MM.1S (cell line): ENCODE data around the gene RIMBP3B.
"Not testable (repeated sequence)": the region's sequence is repeated elsewhere in the genome, so short reads cannot be mapped to it uniquely, and the experiment has no call there.

Experiments used
- EZH2phosphoT487 ChIP-seq: fragments of 300-600 bp; sonication (generic); IDR thresholded peaks from 2 replicates; pipeline ENCODE4 v1.6.1; 2018; ENCODE audit warnings: antibody characterized with exemption, low read length
- TF ChIP-seq, protein P1 (sequence below): fragments of 300-600 bp; sonication (generic); IDR thresholded peaks from 2 replicates; pipeline ENCODE4 v1.5.1; 2016; ENCODE audit warnings: antibody characterized with exemption, low read length, mixed read lengths

GRCh38 chr22:21401197-21401969 lies 17.8 kb downstream of the RIMBP3B start:
- TF ChIP-seq, protein P1, sequence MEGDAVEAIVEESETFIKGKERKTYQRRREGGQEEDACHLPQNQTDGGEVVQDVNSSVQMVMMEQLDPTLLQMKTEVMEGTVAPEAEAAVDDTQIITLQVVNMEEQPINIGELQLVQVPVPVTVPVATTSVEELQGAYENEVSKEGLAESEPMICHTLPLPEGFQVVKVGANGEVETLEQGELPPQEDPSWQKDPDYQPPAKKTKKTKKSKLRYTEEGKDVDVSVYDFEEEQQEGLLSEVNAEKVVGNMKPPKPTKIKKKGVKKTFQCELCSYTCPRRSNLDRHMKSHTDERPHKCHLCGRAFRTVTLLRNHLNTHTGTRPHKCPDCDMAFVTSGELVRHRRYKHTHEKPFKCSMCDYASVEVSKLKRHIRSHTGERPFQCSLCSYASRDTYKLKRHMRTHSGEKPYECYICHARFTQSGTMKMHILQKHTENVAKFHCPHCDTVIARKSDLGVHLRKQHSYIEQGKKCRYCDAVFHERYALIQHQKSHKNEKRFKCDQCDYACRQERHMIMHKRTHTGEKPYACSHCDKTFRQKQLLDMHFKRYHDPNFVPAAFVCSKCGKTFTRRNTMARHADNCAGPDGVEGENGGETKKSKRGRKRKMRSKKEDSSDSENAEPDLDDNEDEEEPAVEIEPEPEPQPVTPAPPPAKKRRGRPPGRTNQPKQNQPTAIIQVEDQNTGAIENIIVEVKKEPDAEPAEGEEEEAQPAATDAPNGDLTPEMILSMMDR = not testable (repeated sequence)
- TF ChIP-seq EZH2phosphoT487 = not testable (repeated sequence)
